Stimulated activated CD4-positive, alpha-beta T cell treated with anti-CD3 and anti-CD28 coated beads, Interleukin-12 subunit alpha, Interleukin-12 subunit beta, amount 100 ng/mL, for 4 hours (primary cell): ENCODE measurements around the gene SUGCT.
"Not testable (repeated sequence)": the region's sequence is repeated elsewhere in the genome, so short reads cannot be mapped to it uniquely, and the experiment has no call there.

Experiments used
- DNase-seq: peaks from one replicate; pipeline ENCODE4 v3.0.0-alpha.2; 2020

The SUGCT gene

GRCh38 chr7:40205992-40206391 lies 71.2 kb downstream of the SUGCT start:
- DNase-seq, result no peak

DNA sequence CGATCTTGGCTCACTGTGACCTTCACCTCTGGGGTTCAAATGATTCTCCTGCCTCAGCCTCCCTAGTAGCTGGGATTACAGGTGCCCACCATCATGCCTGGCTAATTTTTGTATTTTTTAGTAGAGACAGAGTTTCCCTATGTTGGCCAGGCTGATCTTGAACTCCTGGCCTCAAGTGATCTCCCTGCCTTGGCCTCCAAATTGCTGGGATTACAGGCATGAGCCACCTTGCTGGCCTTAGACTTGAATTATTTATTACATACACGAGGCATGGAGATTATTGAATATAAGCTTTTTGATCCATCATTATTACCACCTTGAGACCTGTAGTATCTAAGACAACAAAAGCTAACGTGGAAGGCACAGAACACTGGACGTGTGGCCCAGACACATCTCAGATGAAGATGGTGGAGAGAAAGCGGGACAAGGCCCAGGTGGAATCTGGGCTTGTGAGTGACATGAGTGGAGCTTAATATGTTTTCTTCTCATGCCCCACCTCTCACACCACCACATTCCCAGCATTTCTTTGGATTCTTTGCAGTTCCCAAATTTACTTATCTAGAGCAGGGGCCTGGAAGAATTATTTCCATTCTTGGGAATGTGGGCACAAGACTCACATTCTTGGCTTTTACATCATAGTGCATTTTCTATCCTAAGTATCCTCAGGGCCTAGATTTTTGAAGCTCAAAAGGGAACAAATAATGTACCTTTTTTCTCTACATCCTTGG lies 76.6 kb downstream of the SUGCT start:
- DNase-seq, result no peak

DNA sequence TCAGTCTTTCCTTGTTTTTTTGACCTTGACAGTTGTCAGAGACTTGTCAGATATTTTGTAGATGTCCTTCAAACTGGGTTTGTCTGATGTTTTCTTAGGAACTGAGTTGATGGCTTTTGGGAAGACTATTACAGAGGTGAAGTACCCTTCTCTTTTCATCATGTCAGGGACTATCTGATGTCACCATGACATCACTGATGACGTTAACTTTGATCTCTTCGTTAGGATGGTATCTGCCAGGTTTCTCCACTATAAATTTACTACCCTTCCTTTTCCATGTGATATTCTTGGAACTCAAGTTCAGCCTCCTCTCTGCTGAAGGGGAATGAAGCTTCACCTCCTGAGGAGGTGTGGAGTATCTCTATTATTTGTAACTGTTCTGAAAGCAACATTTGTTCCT lies 78.5 kb downstream of the SUGCT start:
- no peak for DNase-seq

DNA sequence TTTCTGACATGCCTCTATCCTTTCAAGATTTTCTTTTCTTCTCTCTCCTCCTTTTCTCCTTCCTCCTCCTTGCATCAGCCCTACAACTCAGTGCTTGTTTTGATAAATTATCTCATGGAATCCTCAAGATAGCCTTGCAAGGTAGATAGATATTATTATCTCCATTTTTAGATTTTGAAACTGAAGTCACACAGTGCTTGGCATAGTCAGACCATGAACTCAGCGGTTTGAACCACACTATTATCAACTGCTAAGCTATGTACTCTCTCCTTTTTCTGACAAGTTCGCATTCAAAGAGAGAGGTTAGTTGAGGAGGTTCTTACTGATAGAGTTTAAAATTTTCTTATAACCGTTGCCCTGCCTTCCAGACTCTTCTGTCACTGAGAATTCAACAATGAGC lies 79.1 kb downstream of the SUGCT start:
- DNase-seq, result no peak

- DNase-seq, result not testable (repeated sequence)
Observed at GRCh38 chr7:40218612-40219011, 83.8 kb downstream of the SUGCT start.

DNA sequence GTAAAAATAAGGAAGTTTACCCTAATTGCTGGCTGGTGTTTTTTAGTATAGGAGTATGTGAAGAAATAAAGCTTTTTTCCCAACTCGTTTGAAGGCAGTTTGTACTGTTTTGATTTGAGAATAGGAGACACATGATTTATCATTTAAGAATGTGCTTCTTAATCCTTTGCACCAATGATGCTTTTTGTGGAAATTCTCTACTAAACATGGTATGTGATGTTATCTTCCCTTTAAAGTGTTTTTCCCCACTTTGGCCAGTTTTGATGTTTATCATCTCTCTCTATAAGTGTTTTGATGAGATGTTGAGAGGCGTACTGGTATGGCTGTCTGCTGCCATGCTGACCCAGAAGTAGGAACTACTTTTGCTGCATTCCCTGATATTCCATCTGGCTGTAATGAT lies 85.1 kb downstream of the SUGCT start:
- DNase-seq, result no peak

DNA sequence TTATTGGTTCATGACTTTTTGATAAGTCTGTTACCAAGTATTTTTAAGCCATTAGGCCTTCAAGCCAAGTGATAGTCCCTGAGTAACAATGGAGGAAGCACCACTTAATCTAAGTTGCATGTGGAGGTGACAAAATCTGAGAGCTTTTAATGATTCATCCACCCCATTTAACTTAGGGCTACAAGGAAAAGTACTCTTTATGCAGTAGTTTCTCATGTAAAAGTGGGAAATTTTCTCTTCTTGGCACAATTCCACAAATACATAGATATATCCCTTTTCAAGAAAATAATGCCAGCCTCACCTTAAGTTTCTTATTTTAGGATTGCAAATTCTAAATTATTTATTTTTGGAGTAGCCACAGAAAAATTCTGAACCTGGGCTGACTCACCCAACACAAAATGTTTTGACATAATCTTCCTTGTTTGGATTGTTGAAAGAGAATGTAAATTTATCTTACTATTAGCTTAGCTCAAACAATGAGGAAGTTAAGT lies 85.7 kb downstream of the SUGCT start:
- DNase-seq, result no peak

DNA sequence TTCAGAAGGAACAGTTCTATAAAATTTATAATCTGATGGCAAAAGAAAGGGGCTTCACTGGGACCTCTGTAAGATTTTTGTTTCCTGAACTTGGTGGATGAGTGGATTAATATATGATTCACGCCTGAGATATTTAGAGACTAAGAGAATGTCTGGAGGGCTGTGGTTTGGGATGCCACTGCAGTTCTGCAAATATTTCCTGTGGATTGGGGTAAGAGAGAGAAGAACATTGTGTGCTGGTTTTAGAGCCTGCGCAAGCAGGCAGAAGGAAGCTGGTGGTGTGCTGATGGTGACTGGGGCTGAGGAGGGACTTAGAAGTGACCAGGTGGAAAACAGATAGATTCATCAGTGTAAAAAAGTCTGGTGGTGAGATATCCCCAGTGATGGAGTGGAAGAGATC lies 87.0 kb downstream of the SUGCT start:
- DNase-seq, result no peak

GRCh38 chr7:40223451-40224127 lies 88.8 kb downstream of the SUGCT start:
- no peak for DNase-seq

DNA sequence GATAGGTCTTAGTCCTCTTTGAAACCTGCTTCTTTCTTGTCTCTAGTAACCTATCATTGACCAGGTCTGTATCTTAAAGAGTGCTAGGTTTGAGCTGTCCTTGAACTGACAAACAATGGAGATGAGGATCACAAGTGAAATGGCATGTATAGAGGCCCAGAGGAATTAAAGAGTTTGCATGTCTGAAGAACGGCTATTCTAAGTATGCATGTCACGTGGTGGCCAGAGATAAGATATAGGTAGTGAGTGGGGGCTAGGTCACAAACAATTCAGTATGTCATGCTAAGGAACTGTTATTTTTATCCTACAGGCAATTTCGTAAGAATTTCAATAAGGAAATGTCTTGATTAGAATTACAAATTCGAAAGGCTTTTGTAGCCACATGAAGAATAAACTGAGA lies 95.3 kb downstream of the SUGCT start:
- no peak for DNase-seq

- no peak for DNase-seq
Observed at GRCh38 chr7:40231796-40232195, 97.0 kb downstream of the SUGCT start.

GRCh38 chr7:40232242-40232893 lies 97.6 kb downstream of the SUGCT start:
- DNase-seq, result no peak

DNA sequence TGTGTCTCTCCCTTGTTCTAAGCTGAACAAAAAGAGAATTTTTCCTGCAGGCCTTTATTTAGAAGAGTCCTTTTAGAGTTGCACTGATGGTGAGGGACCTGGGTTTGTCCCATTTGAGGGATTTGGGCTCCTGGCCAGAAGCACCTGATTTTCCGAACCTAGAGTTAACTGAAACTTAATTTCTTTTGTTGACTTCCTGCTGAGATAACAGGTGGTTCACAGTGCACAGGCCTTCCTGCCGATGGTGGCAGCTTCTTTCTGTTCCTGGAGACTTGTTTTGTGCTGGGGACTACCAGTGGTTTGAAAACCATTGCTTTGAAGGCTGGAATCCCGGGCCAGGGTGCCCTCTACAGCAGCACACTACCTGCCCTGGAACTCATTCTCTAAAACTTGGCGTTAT lies 99.2 kb downstream of the SUGCT start:
- no peak for DNase-seq

- no peak for DNase-seq
Observed at GRCh38 chr7:40234666-40235065, 99.9 kb downstream of the SUGCT start.

DNA sequence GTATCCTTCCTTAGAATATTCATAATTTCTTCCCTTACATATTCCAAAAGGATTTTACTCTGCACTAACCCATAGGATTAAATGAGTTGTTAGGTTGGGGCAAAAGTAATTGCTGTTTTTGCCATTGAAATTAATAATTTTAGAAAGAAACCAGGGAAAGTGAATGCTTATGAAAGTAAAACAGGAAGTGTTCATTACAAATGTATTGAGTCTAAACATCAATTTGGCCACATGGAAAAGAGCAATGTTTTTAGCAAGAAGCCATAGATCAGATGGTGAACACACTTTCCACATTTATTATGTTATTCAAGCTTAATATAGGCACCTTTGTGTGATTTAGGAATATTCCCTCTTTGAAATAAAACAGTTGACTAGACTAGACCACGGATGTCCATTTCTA lies 102.9 kb downstream of the SUGCT start:
- DNase-seq, result no peak

GRCh38 chr7:40239755-40240303 lies 105.0 kb downstream of the SUGCT start:
- no peak for DNase-seq

DNA sequence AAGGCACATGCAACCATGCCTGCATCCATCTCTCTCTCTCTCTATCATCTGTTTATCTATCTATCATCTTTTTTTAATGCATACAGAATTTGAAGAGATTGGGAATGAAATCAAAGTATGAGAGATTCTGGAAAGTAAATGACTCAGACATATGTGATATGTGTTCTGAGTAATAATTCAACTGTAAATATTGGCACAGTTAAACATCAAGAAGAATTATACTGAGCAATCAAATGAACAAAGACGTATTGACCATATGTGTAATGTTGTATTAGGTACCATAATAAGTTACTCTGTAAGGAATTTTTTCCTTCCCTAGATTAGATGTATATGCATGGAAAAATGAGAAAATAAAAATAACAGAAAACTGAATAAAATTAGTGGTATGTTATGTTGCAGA lies 108.3 kb downstream of the SUGCT start:
- DNase-seq, result no peak

GRCh38 chr7:40244226-40244625 lies 109.4 kb downstream of the SUGCT start:
- no peak for DNase-seq

- DNase-seq, result no peak
Observed at GRCh38 chr7:40248681-40249080, 113.9 kb downstream of the SUGCT start.

DNA sequence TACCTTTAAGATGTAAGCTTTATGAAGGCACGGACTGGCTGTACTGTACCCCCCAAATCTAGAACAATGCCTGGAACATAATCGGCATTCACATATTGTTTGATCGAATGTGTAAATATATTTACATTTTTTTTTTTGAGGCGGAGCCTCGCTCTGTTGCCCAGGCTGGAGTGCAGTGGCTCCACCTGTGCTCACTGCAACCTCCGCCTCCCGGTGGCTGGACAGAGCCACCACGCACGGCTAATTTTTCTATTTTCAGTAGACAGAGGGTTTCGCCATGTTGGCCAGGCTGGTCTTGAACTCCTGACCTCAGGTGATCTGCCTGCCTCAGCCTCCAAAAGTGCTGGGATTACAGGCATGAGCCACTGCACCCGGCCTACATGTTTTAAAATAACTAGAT lies 118.6 kb downstream of the SUGCT start:
- DNase-seq, result not testable (repeated sequence)

- no peak for DNase-seq
Observed at GRCh38 chr7:40263752-40264390, 129.1 kb downstream of the SUGCT start.

- no peak for DNase-seq
Observed at GRCh38 chr7:40267583-40267982, 132.8 kb downstream of the SUGCT start.

DNA sequence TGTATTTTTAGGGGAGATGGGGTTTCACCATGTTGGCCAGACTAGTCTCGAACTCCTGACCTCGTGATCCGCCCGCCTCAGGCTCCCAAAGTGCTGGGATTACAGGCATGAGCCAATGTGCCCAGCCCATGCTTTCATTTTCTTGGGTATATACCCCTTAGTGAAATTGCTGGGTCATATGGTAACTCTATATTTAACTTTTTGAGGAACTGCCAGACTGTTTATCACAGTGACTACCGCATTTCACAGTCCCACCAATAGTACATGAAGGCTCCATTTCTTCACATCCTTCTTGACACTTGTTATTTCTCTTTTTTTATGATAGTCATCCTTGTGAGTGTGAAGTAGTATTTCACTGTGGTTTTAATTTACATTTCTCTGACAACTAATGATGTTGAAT lies 134.0 kb downstream of the SUGCT start:
- not testable (repeated sequence) for DNase-seq
